CD4-positive, alpha-beta T cell treated with Interleukin-6 at 100 ng/mL for 8 hours (primary cell): Measurements from ENCODE around the gene BCKDK.
"Not testable (repeated sequence)": the region's sequence is repeated elsewhere in the genome, so short reads cannot be mapped to it uniquely, and the experiment has no call there.

ENCODE experiments used
- DNase-seq: peaks from one replicate; pipeline ENCODE4 v3.0.0-alpha.2; 2020; ENCODE audit warnings: mixed read lengths, low spot score

The BCKDK gene

DNA sequence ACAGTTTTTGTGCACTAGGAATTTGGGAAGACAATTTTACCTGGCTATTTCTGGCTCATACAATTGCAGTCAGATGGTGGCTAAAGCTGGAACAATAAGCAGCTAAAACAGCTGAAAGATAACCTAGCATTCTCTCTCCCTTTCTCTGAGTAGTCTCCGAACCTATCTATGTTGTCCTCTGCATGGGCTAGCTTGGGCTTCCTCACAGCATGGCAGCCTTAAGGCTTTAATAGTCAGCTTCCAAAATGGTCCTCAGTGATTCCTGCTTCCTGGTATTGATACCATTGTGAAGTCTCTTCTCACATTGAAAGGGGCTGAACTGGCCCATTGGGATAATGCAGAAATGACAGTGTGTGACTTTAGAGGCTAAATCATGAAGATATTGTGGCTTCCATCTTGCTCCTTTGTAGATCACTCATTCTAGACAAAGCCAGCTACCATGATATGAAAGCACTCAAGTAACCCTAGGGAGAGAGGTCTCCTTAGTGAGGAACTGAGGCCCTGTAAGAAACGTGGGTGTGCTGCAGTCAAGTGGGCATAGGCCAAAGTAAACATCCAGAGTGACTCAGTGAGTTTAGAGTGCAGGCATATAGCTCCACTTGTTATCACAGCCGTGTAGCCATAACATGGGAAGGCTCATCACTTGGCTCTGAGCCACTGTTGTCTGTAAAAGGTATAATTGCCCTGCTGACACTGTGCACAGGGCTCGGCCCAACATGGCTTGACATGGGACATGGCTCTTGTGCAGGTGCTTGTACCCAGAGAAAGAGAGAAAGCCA, 8.1 kb upstream of the BCKDK start:
- no peak for DNase-seq

DNA sequence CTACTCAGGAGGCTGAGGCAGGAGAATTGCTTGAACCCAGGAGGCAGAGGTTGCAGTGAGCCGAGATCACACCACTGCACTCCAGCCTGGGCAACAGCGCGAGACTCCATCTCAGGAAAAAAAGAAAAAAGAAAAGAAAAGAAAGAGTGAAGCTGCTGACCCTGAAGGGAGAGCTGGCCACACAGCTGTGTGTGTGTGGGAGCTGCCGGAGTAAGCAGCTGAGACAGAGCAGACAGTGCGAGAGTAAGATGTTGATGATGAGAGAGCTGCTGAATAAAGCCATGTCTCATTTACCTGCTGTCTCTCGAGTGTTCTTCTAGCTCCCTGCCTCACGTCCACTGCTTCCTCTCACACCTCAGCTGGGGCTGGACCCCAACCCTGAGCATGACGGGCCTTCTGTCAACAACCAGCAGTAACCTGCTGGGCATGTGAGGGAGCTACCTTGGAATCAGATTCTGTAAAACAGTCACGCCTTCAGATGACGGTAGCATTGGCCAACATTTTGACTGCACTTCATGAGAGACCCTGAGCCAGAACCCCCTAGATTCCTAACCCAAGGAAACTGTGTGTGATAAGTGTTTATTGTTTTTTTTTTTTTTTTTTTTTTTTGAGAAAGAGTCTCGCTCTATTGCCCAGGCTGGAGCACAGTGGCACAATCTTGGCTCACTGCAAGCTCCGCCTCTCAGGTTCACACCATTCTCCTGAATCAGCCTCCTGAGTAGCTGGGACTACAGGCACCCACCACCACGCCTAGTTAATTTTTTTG, 7.1 kb upstream of the BCKDK start:
- not testable (repeated sequence) for DNase-seq

DNA sequence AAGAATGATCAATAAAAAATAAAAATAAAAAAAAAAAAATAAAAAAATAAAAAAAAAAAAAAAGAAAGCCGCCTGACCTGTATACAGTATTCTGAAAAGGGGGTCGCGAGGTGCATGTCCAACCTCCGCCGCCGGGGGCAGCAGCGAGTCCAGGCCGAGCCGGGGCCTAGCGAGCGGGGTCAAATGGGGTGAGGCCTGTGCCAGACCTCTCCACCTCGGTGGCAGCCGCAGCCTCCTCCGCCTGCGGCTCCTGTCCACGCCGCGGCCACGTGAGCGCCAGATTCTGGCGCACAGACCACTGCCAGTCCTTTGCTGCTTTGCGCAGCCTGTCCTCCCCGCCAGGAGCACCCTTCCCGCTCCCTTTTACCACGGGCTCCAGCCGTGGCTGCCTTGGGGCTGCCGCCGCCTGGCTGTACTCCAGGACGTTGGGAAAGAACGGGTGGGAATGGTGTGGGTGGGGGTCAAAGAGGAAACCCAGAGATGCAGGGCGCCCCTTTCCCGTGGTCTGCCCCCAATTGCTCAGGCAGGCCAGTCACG, 2.4 kb upstream of the BCKDK start:
- peak; percentile 67 for DNase-seq

DNA sequence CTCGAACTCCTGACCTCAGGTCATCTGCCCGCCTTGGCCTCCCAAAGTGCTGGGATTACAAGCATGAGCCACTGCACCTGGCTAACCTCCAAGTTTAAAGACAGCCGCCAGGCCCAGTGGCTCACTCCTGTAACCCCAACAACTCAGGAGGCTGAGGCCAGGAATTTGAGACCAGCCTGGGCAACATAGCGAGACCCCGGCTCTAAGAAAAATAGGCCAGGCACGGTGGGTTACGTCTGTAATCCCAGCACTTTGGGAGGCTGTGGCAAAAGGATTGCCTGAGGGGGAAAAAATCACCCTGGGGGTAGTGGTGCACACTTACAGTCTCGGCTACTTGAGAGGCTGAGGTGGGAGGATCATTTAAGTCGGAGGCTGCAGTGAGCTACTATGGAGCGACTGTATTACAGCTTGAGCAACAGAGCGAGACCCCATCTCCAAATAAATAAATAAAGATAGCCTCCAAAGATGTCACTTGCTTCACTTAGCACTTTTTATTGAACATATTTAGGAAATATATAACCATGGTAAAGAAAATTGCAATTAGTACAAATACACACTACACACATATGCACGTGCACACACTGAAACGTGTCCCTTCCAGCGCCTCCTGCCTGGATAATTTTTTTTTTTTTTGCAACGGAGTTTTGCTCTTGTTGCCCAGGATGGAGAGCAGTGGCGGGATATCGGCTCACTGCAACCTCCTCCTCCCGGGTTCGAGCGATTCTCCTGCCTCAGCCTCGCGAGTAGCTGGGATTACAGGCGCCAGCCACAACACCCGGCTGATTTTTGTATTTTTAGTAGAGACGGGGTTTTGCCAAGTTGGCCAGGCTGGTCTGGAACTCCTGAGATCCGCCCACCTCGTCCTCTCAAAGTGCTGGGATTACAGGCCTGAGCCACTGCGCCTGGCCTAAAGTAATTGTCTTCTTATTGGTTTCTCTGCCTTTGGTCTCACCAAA, 1.4 kb upstream of the BCKDK start:
- no peak for DNase-seq

DNA sequence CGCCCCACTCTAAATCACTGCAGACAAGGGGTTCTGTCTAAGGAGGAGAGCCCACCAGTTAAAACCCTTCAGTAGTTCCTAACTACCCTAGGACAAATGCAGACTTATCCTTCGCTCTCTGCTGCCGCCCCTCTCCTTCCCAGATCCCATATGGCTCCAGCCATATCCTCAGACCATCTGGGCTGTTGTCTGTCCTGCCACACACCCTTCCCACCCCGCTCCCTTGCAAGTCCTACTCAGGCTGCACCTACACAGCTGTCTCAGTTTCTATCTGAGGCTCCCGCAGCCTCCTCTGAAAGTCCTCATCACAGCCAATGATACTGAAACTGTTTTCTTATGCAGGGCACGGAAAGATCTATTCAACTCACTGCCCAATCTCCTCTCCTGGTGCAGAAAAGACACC, 720 bp upstream of the BCKDK start:
- no peak for DNase-seq

DNA sequence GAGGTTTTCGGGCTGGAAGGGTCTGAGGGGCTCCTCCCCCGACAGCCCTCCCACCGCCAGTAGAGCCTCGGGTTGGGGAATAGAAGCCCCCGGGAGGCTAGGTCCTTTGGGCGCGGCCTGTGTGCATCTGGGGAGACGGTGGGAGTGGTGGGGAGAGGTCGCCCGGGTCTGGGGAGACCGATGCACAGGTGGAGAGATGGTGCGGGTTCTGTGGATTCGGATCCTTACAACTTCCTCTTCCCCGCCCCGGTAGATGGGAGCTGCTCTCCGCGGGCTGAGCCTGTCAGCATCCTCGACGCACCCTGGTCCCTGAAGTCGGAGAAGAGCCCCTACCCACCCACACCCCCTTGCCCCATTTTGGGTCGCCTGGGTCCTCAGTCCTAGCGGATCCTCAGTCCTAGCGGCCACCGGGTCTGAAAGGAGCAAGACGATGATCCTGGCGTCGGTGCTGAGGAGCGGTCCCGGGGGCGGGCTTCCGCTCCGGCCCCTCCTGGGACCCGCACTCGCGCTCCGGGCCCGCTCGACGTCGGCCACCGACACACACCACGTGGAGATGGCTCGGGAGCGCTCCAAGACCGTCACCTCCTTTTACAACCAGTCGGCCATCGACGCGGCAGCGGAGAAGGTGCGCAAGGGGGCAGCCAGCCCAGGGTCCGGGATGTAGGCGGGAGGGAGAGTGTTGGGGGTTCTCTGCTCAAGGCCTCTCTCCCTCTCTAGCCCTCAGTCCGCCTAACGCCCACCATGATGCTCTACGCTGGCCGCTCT, 790 bp downstream of the BCKDK start:
- DNase-seq, result no peak

DNA sequence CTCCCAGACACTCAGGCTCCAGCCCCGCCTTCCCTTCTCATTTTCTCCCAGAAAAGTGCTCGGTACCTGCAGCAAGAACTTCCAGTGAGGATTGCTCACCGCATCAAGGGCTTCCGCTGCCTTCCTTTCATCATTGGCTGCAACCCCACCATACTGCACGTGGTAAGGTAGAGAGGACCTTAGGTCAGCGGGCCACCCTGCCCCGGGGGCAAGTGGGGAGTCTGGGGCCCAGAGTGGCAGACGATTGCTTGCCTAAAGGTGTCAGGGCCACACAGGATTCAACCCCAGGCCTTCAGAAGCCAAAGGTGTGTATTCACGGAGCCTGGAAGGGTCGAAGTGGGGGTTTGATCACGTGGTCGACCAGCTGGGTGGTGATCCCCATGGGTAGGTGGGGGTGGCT, 1.4 kb downstream of the BCKDK start:
- no peak for DNase-seq

DNA sequence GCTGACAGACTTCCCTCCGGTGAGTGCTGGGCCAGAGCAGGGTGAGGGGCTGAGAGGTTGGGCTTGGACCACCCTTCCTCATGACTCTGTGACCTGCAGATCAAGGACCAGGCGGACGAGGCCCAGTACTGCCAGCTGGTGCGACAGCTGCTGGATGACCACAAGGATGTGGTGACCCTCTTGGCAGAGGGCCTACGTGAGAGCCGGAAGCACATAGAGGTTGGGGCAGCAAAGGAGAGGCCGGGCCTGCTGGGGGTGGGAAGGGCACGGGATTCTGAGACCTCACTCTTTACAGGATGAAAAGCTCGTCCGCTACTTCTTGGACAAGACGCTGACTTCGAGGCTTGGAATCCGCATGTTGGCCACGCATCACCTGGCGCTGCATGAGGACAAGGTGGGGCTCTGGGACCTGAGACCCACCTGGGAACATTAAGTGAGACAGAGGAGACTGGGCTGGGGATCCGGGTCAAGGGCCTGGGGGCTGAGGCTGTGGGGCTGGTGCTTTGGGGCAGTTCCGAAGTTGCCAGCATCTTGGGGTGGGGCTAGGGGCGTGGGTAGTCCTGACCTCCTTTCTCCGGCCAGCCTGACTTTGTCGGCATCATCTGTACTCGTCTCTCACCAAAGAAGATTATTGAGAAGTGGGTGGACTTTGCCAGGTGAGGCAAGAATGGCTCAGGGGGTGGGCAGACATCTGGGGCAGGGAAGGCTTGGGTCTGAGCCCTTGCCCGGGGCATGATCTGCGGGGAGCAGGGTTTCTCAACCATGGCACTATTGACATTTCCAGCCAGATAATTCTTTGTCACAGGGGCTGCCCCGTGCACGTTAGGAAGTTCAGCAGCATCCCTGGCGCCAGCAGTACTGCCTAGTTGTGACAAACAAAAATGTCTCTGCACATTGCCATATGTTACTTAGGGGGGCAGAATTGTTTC, 2.2 kb downstream of the BCKDK start:
- no peak for DNase-seq

DNA sequence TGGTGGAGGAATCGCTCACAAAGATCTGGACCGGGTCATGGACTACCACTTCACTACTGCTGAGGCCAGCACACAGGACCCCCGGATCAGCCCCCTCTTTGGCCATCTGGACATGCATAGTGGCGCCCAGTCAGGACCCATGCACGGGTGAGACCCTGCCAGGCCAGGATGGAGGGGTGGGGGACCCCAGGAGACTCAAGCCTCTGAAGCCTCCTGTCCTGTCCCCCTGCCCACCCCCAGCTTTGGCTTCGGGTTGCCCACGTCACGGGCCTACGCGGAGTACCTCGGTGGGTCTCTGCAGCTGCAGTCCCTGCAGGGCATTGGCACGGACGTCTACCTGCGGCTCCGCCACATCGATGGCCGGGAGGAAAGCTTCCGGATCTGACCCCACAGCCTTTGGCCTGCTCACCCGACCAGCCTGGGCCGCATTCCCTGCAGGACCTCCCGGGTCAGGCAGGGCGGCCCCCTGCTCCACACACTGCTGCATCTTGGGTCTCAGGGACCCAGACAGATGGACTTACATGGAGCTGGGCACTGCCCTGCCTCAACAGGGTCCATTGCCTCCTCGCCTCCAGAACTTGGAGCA, 3.8 kb downstream of the BCKDK start:
- DNase-seq, result no peak

DNA sequence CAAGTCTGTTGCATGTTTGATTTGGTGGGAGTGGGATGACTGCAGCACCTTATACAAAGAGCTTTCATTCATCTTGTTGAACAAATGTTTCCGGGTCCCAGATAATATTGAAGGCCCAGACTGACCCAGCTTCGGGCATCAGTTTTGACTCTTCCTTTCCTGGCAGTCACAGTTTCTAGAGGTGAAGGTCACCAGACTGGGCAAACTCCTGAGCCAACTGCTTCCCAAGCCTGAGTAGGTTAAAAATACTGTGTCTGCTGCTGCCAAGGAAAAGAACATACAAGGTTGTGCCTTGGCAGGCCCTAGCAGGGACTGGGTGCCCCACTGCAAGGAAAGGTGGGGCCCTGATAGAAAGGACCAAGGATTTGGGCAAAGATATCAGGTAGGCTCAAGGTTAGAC, 4.5 kb downstream of the BCKDK start:
- no peak for DNase-seq

DNA sequence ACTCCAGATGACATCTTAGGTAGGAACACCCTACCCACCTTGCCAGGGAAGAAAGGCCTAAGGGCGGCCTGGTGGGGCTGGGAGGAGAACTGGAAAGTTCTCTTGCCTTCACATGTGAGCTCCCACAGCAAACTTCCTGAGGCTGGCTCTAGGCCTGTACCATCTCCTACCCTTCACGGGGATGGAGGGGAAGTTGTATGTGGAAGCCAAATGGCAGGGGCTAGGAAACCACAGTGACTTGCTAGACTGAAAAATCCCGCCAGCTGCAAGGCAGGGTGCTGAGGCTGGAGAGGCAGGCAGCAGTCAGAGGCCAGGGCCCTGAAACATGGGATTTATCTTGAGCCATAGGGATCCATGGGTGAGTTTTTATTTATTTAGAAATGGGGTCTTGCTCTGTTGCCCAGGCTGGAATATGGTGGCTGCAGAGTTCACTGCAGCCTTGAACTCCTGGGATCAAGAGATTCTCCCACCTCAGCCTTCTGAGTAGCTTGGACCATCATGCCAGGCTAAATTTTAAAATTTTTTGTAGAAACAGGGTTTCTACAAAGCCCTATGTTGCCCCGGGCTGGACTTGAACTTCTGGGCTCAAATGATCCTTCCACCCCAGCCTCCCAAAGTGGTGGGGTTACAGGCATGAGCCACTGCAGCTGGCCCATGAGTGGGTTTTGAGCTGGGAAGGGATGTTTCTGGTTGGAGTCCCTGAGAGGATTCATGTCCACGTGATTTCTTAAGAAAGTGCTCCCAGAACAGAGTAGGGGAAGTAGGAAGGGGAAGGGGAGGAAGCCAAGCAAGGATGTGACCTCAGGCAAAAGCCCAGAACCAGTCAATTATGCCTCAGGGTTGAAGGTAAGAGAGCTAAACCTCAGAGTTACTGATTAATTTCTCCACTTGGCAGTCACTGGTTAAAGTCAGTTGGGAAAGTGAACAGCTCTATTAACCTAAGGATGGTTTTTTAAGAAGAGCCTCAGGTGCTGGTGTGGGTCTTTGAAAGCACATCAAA, 5.2 kb downstream of the BCKDK start:
- DNase-seq, result no peak

DNA sequence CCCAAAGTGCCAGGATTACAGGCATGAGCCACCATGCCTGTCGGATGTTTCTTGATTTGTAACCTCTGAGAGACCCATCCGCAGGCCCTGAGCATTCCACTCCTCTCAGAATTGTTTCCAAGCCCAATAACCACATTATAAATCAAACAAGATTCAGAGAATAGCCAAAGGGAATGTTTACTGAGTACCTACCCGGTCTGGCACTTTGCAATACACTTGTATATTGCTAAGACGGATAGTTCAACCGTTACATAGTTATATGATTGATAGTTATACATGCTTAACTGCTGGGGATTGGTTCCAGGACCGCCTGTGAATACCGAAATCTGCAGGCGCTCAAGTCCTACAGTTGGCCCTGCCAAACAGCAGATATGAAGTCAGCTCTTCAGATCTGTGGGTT, 6.3 kb downstream of the BCKDK start:
- no peak for DNase-seq

DNA sequence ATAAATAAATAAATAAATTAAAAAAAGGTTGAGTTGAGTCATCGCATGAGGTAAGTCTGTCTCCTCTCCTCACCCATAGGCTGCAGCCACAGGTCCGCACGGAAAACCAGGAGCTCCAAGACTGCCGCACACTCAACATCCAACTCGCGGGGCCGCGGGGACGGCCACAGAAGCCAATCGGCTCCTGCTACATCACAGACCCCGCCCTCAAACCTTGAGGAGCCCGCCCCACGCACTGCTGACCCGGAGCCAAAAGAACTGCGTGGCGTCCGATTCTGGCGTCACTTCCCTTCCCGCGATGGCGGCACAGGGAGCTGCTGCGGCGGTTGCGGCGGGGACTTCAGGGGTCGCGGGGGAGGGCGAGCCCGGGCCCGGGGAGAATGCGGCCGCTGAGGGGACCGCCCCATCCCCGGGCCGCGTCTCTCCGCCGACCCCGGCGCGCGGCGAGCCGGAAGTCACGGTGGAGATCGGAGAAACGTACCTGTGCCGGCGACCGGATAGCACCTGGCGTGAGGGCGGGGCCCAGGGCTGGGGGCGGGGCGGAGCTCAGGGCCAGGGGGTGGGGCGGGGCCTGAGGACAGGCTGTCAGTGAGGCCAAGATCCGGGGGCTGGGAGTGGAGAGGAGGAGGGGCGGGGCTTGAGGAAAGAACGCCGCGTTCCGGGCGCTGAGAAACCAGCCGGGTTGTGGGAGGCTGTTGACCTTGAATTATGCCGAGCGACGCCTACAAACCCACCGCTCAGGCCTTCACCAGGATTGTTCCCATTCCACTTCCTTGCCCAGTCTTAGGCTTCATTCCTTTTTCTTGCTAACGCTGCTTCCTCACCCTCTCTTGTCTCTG, 9.4 kb downstream of the BCKDK start, which contains the start of gene KAT8:
TSS of gene KAT8 (plus strand) at position 281 of the 839 bp plus-strand sequence. CDS start at position 299, 18 bp downstream.
- DNase-seq, result peak; percentile 98

DNA sequence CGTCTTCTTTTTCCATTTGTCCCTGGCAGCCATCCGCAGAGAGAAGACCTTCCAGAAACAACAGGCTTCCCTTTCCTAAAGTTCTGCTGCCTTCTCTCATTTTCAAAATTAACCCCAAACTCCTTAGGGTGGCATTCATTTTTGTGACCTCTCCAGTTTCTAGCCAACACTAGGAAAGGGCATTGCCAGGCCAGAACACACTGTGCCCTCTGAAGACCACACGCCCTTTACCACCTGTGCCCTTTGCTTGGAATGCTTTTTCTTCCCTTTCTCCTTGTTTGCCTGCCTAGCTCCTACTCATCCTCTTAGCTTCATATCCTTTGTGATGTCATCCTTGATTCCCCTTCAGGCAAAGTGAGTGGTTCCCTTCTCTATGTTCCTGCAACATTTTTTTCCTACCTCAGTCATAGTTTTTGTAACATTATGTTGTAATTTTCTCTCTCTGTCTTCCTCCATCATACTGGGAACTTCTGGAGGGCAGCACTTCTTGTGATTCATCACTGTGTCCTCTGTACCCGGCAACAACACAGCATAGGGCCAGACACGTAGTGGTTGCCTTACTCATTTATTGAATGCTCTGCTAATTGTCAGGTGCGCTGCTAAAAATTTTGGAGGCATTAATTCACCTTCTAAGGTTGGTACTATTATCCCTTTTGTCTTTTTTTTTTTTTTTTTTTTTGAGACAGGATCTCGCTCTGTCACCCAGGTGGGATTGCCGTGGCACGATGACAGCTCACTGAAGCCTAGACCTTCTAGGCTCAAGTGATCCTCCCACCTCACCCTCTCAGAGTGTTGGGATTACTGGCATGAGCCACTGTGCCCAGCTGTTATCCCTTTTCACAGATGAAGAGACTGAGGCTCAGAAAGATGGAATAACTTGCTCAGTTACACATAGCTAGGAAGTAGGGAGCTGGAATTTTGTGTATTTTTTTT, 10.3 kb downstream of the BCKDK start:
- DNase-seq, result no peak

DNA sequence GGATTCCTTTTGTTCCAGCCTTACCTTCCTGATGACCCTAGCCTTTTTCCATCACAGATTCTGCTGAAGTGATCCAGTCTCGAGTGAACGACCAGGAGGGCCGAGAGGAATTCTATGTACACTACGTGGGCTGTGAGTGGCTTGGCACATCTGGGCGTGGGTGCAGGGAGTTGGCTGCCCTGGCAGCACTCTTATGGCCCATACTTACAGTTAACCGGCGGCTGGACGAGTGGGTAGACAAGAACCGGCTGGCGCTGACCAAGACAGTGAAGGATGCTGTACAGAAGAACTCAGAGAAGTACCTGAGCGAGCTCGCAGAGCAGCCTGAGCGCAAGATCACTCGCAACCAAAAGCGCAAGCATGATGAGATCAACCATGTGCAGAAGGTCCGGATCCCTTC, 11.9 kb downstream of the BCKDK start:
- no peak for DNase-seq

DNA sequence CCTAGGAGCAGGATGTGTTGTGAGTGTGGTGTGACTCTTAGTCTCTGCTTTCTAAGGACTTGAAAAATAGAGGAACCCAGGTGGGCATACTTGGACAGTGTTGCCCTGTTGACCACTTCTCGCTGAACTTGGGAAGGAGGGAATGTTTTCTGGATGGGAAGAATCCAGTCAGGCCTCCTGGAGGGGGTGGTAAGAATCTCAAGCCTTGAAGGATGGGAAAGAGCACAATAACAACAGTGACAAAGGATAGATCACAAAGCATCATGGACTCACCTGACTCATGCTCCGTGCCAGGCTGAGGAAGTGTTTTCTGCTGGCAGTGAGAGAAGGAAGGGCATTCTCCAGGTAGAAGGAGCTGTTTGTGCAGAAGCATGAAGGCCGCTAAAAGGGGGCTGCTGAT, 17.7 kb downstream of the BCKDK start:
- no peak for DNase-seq
